OCI-LY3 (cell line): ENCODE results near the gene MAP2.

Experiments
- EZH2phosphoT487 ChIP-seq: fragments of 200-600 bp; shearing (Covaris generic); IDR thresholded peaks from 2 replicates; pipeline ENCODE4 v1.6.1; 2018; ENCODE audit warnings: antibody characterized with exemption, mixed run types, low read depth
- TF ChIP-seq, protein P1 (sequence below): fragments of 200-600, 300-600 bp; sonication (generic); IDR thresholded peaks from 2 replicates; pipeline ENCODE4 v1.5.1; 2014; ENCODE audit warnings: antibody characterized with exemption, low read length, low read depth

DNA sequence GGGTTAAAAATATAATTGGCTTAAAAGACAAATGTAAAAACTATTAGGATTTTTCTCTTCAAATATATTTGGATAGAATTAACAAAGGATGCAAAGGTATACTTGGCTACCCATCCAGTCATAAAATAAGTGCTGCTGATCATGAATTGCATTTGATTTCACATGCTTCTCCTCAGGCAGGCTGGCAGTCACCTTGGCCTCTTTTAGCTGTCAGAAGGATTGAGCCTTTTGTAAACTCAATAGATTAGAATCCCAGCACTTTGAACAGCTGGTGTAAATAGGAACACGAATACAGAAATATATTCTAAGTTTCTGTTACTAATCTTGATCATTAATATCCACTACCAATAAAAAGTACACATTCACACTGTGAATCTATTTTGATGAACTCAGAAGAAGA, 178.4 kb downstream of the MAP2 start:
- TF ChIP-seq, protein P1, sequence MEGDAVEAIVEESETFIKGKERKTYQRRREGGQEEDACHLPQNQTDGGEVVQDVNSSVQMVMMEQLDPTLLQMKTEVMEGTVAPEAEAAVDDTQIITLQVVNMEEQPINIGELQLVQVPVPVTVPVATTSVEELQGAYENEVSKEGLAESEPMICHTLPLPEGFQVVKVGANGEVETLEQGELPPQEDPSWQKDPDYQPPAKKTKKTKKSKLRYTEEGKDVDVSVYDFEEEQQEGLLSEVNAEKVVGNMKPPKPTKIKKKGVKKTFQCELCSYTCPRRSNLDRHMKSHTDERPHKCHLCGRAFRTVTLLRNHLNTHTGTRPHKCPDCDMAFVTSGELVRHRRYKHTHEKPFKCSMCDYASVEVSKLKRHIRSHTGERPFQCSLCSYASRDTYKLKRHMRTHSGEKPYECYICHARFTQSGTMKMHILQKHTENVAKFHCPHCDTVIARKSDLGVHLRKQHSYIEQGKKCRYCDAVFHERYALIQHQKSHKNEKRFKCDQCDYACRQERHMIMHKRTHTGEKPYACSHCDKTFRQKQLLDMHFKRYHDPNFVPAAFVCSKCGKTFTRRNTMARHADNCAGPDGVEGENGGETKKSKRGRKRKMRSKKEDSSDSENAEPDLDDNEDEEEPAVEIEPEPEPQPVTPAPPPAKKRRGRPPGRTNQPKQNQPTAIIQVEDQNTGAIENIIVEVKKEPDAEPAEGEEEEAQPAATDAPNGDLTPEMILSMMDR = no peak
- TF ChIP-seq EZH2phosphoT487 = no peak
